Right lobe of liver (tissue), 6 donors: ENCODE results near the gene WFDC2. TPM values are rescaled to one million over a fixed set of nuclear protein-coding genes. Genes with fewer than 3 reads are reported as not detected.

Experiments used
- ATAC-seq, 4 donors: fragments of 200-7000 bp; cut with Tn5 transposase; one replicate each; pipeline ENCODE4 v1.9.1; 2020; ENCODE audit warnings: mild to moderate bottlenecking in 4 of 4, moderate library complexity in 4 of 4
- DNase-seq, 3 donors: peaks; one replicate each; pipeline ENCODE4 v3.0.0-alpha.2; 2020
- H3K27ac ChIP-seq, 3 donors: fragments of 200-600 bp; one replicate each; pipeline ENCODE4 v1.8.0; 2022
- H3K27me3 ChIP-seq, 2 donors: fragments of 200-600 bp; one replicate each; pipeline ENCODE4 v1.8.0; 2022
- H3K36me3 ChIP-seq, 4 donors: fragments of 200-600 bp; sonication (generic) in 1 of 4; one replicate each; pipeline versions ENCODE4 v1.5.1 to v1.8.0; 2017 to 2022; ENCODE audit warnings: control low read depth in 1 of 4
- H3K4me1 ChIP-seq, 4 donors: fragments of 200-600 bp; sonication (generic) in 1 of 4; one replicate each; pipeline versions ENCODE4 v1.5.1 to v1.8.0; 2017 to 2022; ENCODE audit warnings: control low read depth in 1 of 4
- H3K4me3 ChIP-seq, 3 donors: fragments of 200-600 bp; one replicate each; pipeline ENCODE4 v1.8.0; 2022
- H3K9me3 ChIP-seq, 4 donors: fragments of 200-600 bp; sonication (generic) in 1 of 4; one replicate each; pipeline versions ENCODE4 v1.5.1 to v1.8.0; 2017 to 2022; ENCODE audit warnings: control low read depth in 1 of 4
- CTCF ChIP-seq, 4 donors: fragments of 200-600 bp in 3 of 4; fragments of 450-650 bp in 1 of 4; IDR thresholded peaks; one replicate each; pipeline versions ENCODE4 v1.5.1 to v1.8.0; 2016 to 2022; ENCODE audit warnings: antibody characterized with exemption in 4 of 4, mild to moderate bottlenecking in 2 of 4
- POLR2A ChIP-seq: fragments of 450-650 bp; IDR thresholded peaks from one replicate; pipeline ENCODE4 v1.6.1; 2017; ENCODE audit warnings: antibody characterized with exemption, mild to moderate bottlenecking
- WGBS: methylation state at CpG from one replicate; pipeline ENCODE4 v1.1.6; 2018; ENCODE audit warnings: low coverage, low lambda C conversion rate; ENCODE audit not compliant: insufficient coverage; ENCODE audit errors: missing lambda C conversion rate; 5-methylcytosine and 5-hydroxymethylcytosine counted together
- intact Hi-C, 2 donors: fragments of 100-400 bp; cut with DNase I; formaldehyde crosslinking; loops; one replicate each; pipeline versions ENCODE4 v1.11.2 to v1.14.1; 2022
- total RNA-seq, 6 experiments: library from RNA; depleted of rRNA in 2 of 6; stranded (reverse); fragments of >200 nt in 2 of 6; fragmentation: NEBNext Ultra II Directional in 3 of 6; extraction: Animal tissue kit (Norgen Biotek cat#: 25700) in 3 of 6; gene quantifications; one replicate each; pipeline versions ENCODE4 v1.1.0 to v1.2.4, GENCODE V29; 2016 to 2023
- donor health status: DM: no; HTN: yes; CAD: no.
- donor health status: DM: no; HTN: no; CAD: no.
- donor health status: DM: no; HTN: no; CAD: no.
- donor health status: DM: no; HTN: yes; CAD: no.
- donor health status: DM: no; HTN: yes; CAD: no.

The WFDC2 gene
- total RNA-seq, 6 experiments from 2014 or later, result 0.77 to 2.8 (median 1.8) TPM; not detected in 1

- H3K4me3 ChIP-seq, result no peak overlapping the region
- H3K4me1 ChIP-seq, result no peaks in the 10 kb centered on the region
- ATAC-seq (no peak), DNase-seq (no peak)
- no peaks in the 10 kb centered on the region for H3K27me3 ChIP-seq
- TF ChIP-seq POLR2A (no peak), CTCF (IDR thresholded peaks at IDR 0.05) (no peak)
- peaks cover 0 to 29% (median 11%) of the 10 kb centered on the region in 4 donors for H3K36me3 ChIP-seq
- 81% methylated on average over 2 of the region's 5 CpGs for WGBS
- H3K27ac ChIP-seq, result no peak overlapping the region
- no peaks in the 10 kb centered on the region for H3K9me3 ChIP-seq
- intact Hi-C loops, result loop anchor here in 1 of 2 donors (10.0 kb wide), 1 partner anchor 52 kb away; the partner anchor contains the start of gene TP53TG5
These were observed 43.1 kb upstream of the WFDC2 start for GRCh38 chr20:45426320-45427016.

GRCh38 chr20:45427236-45428149 lies 42.1 kb upstream of the WFDC2 start:
- Histone ChIP-seq H3K4me1 (no peaks in the 10 kb centered on the region), H3K27ac (no peak overlapping the region), H3K9me3 (no peaks in the 10 kb centered on the region), H3K4me3 (no peak overlapping the region), H3K27me3 (no peaks in the 10 kb centered on the region), H3K36me3 (peaks cover 0 to 20% (median 7%) of the 10 kb centered on the region in 4 donors)
- DNase-seq (no peak), ATAC-seq (peak in 1 of 4 donors; percentile 13)
- no peak for TF ChIP-seq CTCF (IDR thresholded peaks at IDR 0.05)
- no peak for TF ChIP-seq POLR2A
- WGBS, result 83% methylated on average over 7 of the region's 14 CpGs
- intact Hi-C loops, result loop anchor here in 1 of 2 donors (10.0 kb wide), 1 partner anchor 53 kb away; the partner anchor contains the start of gene TP53TG5

GRCh38 chr20:45429618-45430017 lies 39.9 kb upstream of the WFDC2 start:
- Histone ChIP-seq H3K27me3 (no peaks in the 10 kb centered on the region), H3K9me3 (no peaks in the 10 kb centered on the region), H3K4me3 (no peak overlapping the region), H3K36me3 (peaks cover 0 to 8% (median 2%) of the 10 kb centered on the region in 4 donors), H3K4me1 (no peaks in the 10 kb centered on the region), H3K27ac (no peak overlapping the region)
- intact Hi-C loops, result loop anchor here in 1 of 2 donors (10.0 kb wide), 1 partner anchor 55 kb away; the partner anchor contains the start of gene TP53TG5
- DNase-seq (no peak), ATAC-seq (no peak)
- TF ChIP-seq CTCF (IDR thresholded peaks at IDR 0.05) (no peak), POLR2A (no peak)
- 46% methylated on average over 2 of the region's 2 CpGs for WGBS

- Histone ChIP-seq H3K4me1 (no peaks in the 10 kb centered on the region), H3K4me3 (no peak overlapping the region), H3K9me3 (no peaks in the 10 kb centered on the region), H3K36me3 (no peaks in the 10 kb centered on the region), H3K27me3 (no peaks in the 10 kb centered on the region), H3K27ac (no peak overlapping the region)
- intact Hi-C loops, result no loop called here
- WGBS, result 57% methylated on average over 5 of the region's 5 CpGs
- DNase-seq, result no peak
- TF ChIP-seq CTCF (IDR thresholded peaks at IDR 0.05) (no peak), POLR2A (no peak)
- no peak for ATAC-seq
These were observed 37.3 kb upstream of the WFDC2 start for GRCh38 chr20:45432294-45432693.
